HepG2 (cell line): ENCODE data around the gene ZNF273. TPM values are rescaled to one million over a fixed set of nuclear protein-coding genes. Genes with fewer than 3 reads are reported as not detected.

Experiments used
- polyA plus RNA-seq, 8 experiments: library from polyadenylated mRNA; depleted of rRNA in 3 of 8; stranded (reverse) in 7 of 8; unstranded in 1 of 8; fragments of >200 nt; fragmentation: Illumina TruSeq in 4 of 8; extraction: Trizol in 4 of 8; gene quantifications; 2 replicates each; pipeline versions ENCODE4 v1.2.1 to v1.2.3, GENCODE V29; 2011 to 2016; ENCODE audit warnings: low read depth in 4 of 8, missing spikeins in 1 of 8, mixed read lengths in 1 of 8; ENCODE audit not compliant: insufficient read depth in 1 of 8
- total RNA-seq, 5 experiments: library from RNA; depleted of rRNA; stranded (reverse); fragments of >200 nt; fragmentation: Illumina TruSeq; extraction: Trizol; gene quantifications; 2 replicates each; pipeline ENCODE4 v1.2.3, GENCODE V29; 2016; ENCODE audit warnings: low read depth in 1 of 5

ZNF273 gene
- total and polyA plus RNA-seq, 2 of the 13 experiments (the other 11 are each of a cell fraction or from before 2014, with no cell fraction given) = 1.7 to 5.8 TPM

Other genes starting within 250 kb of the ZNF273 start
- 5.4 and 9.4 TPM in 2 replicates for gene ZNF107, start 237.1 kb upstream of the ZNF273 start, total RNA-seq (2016; rRNA removed; fragmentation: Illumina TruSeq; extraction: Trizol)
- 1.6 and 2.5 TPM in 2 replicates for gene ZNF107, start 237.1 kb upstream of the ZNF273 start, polyA plus RNA-seq (2011; rRNA removed)
- gene ZNF138, start 108.8 kb upstream of the ZNF273 start, total RNA-seq (2016; rRNA removed; fragmentation: Illumina TruSeq; extraction: Trizol) = 5.8 and 7.6 TPM in 2 replicates
- gene ZNF138, start 108.8 kb upstream of the ZNF273 start, polyA plus RNA-seq (2011; rRNA removed) = 2.3 and 2.7 TPM in 2 replicates
- 3.9 and 6.6 TPM in 2 replicates for gene ZNF117, start 87.8 kb downstream of the ZNF273 start, total RNA-seq (2016; rRNA removed; fragmentation: Illumina TruSeq; extraction: Trizol)
- gene ZNF117, start 87.8 kb downstream of the ZNF273 start, polyA plus RNA-seq (2011; rRNA removed) = 20.0 and 20.4 TPM in 2 replicates
- gene ERV3-1, start 103.4 kb downstream of the ZNF273 start, total RNA-seq (2016; rRNA removed; fragmentation: Illumina TruSeq; extraction: Trizol) = 12.0 and 20.4 TPM in 2 replicates
- 86.3 and 91.5 TPM in 2 replicates for gene ERV3-1, start 103.4 kb downstream of the ZNF273 start, polyA plus RNA-seq (2011; rRNA removed)